Panc1 (cell line): ENCODE results near the gene DCC.

Experiments used
- POLR2AphosphoS5 ChIP-seq: IDR thresholded peaks from 2 replicates; pipeline ENCODE4 v1.6.1; 2012; ENCODE audit warnings: mild to moderate bottlenecking, low read depth, low read length, moderate library complexity
- SIN3A ChIP-seq: IDR thresholded peaks from 2 replicates; pipeline ENCODE4 v1.6.1; 2012; ENCODE audit warnings: low read depth, mild to moderate bottlenecking, low read length, moderate library complexity, borderline replicate concordance; ENCODE audit not compliant: insufficient read depth
- TCF7L2 ChIP-seq: IDR thresholded peaks from 2 replicates; pipeline ENCODE4 v1.6.1; 2011; ENCODE audit warnings: mild to moderate bottlenecking, low read depth, low read length, inconsistent platforms
- TF ChIP-seq, protein P1 (sequence below): fragments of 450-650 bp; IDR thresholded peaks from 2 replicates; pipeline ENCODE4 v1.5.1; 2017; ENCODE audit warnings: mild to moderate bottlenecking
- TF ChIP-seq, protein P2 (sequence below), 2 experiments: IDR thresholded peaks; 2 replicates each; pipeline ENCODE4 v1.6.1; 2011 to 2012; ENCODE audit warnings: low read depth in 2 of 2, control low read depth in 1 of 2, low read length in 1 of 2, mild to moderate bottlenecking in 1 of 2, moderate library complexity in 1 of 2; ENCODE audit not compliant: insufficient read depth in 1 of 2

DNA sequence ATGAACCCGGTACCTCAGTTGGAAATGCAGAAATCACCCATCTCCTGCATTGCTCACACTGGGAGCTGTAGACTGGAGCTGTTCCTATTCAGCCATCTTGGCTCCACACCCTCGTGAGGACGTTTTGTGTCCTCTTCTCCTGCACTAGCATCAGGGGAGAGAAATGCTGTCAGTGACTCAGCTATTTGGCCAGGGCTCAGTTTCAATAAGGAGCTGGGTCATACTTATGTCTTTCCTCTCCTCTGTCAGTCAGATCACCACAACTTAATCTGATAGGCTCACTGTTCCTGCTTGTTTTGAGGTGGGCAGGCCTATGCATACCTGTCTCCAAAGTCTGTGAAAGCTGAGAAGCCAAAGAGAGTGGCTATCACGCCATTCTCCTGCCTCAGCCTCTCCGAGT, 921.2 kb downstream of the DCC start:
- no peak for TF ChIP-seq POLR2AphosphoS5
- TF ChIP-seq, protein P1, sequence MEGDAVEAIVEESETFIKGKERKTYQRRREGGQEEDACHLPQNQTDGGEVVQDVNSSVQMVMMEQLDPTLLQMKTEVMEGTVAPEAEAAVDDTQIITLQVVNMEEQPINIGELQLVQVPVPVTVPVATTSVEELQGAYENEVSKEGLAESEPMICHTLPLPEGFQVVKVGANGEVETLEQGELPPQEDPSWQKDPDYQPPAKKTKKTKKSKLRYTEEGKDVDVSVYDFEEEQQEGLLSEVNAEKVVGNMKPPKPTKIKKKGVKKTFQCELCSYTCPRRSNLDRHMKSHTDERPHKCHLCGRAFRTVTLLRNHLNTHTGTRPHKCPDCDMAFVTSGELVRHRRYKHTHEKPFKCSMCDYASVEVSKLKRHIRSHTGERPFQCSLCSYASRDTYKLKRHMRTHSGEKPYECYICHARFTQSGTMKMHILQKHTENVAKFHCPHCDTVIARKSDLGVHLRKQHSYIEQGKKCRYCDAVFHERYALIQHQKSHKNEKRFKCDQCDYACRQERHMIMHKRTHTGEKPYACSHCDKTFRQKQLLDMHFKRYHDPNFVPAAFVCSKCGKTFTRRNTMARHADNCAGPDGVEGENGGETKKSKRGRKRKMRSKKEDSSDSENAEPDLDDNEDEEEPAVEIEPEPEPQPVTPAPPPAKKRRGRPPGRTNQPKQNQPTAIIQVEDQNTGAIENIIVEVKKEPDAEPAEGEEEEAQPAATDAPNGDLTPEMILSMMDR, result no peak
- TF ChIP-seq, protein P2, sequence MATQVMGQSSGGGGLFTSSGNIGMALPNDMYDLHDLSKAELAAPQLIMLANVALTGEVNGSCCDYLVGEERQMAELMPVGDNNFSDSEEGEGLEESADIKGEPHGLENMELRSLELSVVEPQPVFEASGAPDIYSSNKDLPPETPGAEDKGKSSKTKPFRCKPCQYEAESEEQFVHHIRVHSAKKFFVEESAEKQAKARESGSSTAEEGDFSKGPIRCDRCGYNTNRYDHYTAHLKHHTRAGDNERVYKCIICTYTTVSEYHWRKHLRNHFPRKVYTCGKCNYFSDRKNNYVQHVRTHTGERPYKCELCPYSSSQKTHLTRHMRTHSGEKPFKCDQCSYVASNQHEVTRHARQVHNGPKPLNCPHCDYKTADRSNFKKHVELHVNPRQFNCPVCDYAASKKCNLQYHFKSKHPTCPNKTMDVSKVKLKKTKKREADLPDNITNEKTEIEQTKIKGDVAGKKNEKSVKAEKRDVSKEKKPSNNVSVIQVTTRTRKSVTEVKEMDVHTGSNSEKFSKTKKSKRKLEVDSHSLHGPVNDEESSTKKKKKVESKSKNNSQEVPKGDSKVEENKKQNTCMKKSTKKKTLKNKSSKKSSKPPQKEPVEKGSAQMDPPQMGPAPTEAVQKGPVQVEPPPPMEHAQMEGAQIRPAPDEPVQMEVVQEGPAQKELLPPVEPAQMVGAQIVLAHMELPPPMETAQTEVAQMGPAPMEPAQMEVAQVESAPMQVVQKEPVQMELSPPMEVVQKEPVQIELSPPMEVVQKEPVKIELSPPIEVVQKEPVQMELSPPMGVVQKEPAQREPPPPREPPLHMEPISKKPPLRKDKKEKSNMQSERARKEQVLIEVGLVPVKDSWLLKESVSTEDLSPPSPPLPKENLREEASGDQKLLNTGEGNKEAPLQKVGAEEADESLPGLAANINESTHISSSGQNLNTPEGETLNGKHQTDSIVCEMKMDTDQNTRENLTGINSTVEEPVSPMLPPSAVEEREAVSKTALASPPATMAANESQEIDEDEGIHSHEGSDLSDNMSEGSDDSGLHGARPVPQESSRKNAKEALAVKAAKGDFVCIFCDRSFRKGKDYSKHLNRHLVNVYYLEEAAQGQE (IDR thresholded peaks at IDR 0.05; ENCODE audit: insufficient read depth in 1 of 2, low read depth in 2 of 2, low read length in 1 of 2), result no peak
- no peak for TF ChIP-seq SIN3A
- no peak for TF ChIP-seq TCF7L2
